Body of pancreas (tissue), 4 donors: Measurements from ENCODE around the gene CCNL1.

Experiments
- POLR2A ChIP-seq, 3 donors: fragments of 450-650 bp; IDR thresholded peaks; one replicate each; pipeline ENCODE4 v1.6.1; 2016; ENCODE audit warnings: antibody characterized with exemption in 3 of 3, mild to moderate bottlenecking in 2 of 3
- TF ChIP-seq, protein P1 (sequence below), 7 experiments: fragments of 450-650 bp in 4 of 7; fragments of 200-600 bp in 3 of 7; sonication (generic) in 3 of 7; IDR thresholded peaks; one replicate each; pipeline ENCODE4 v1.5.1; 2016 to 2019; ENCODE audit warnings: antibody characterized with exemption in 7 of 7

DNA sequence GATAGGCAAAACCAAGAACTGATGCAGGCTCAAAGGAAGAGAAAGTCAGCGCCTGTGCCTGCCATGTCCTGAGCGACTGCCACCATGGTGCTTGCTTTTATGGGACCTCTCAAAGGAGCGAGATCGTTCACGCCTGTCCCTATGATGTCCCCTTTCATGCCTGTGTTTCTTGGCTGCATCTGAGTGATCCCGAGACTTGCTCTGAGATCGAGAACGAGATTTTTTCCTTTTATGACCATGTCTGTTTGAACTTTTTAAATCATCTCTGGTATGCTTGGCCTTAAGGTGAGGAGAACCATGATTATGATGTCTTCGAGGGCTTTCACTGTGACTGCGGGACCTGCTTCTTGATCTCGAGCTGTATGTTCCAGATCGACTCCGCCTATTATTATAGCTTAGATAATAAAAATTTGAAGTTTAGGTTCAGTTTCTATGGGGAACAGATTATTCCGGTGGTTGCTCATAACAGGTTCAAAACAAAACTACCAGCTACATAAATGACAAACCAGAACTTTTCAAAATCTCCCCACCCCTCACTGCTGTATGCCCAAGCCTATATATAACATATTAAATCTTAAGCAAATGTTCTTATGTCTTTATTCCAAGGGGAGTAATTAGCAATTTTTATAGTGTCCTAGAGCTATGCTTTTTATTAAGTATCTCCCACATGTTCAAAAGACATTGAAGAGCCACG lies 11.6 kb downstream of the CCNL1 start:
- TF ChIP-seq, protein P1, sequence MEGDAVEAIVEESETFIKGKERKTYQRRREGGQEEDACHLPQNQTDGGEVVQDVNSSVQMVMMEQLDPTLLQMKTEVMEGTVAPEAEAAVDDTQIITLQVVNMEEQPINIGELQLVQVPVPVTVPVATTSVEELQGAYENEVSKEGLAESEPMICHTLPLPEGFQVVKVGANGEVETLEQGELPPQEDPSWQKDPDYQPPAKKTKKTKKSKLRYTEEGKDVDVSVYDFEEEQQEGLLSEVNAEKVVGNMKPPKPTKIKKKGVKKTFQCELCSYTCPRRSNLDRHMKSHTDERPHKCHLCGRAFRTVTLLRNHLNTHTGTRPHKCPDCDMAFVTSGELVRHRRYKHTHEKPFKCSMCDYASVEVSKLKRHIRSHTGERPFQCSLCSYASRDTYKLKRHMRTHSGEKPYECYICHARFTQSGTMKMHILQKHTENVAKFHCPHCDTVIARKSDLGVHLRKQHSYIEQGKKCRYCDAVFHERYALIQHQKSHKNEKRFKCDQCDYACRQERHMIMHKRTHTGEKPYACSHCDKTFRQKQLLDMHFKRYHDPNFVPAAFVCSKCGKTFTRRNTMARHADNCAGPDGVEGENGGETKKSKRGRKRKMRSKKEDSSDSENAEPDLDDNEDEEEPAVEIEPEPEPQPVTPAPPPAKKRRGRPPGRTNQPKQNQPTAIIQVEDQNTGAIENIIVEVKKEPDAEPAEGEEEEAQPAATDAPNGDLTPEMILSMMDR (IDR thresholded peaks at IDR 0.05) = no peak
- TF ChIP-seq POLR2A (IDR thresholded peaks at IDR 0.05) = no peak
